Islet of Langerhans (tissue), 1 donor: ENCODE results near the gene HIVEP3.
A peak's percentile ranks its signal among the peaks of the same experiment; 100 is the strongest.
"Not testable (repeated sequence)": the region's sequence is repeated elsewhere in the genome, so short reads cannot be mapped to it uniquely, and the experiment has no call there.

Experiments used
- FAIRE-seq: peaks from one replicate; lab custom pipeline; 2011; peaks lifted over from hg19 to GRCh38; lab: Jason Lieb, UNC

HIVEP3 gene

GRCh38 chr1:41918450-41919043 is at the start of gene HIVEP3:
HIVEP3 (minus strand) TSS chr1:41918922.
- FAIRE-seq, result peak; percentile 85

- no peak for FAIRE-seq
Measured at GRCh38 chr1:41964400-41964799, 45.7 kb upstream of the HIVEP3 start.

- FAIRE-seq, result no peak
Measured at GRCh38 chr1:41963636-41964035, 44.9 kb upstream of the HIVEP3 start.

GRCh38 chr1:41958015-41958673 is 39.4 kb upstream of the HIVEP3 start:
- FAIRE-seq, result no peak

- peak; percentile 58 for FAIRE-seq
Measured at GRCh38 chr1:41957568-41957967, 38.8 kb upstream of the HIVEP3 start.

GRCh38 chr1:41955461-41956159 is 36.9 kb upstream of the HIVEP3 start:
- FAIRE-seq, result peak; percentile 70

GRCh38 chr1:41954533-41954944 is 35.8 kb upstream of the HIVEP3 start:
- no peak for FAIRE-seq

GRCh38 chr1:41953291-41953690 is 34.6 kb upstream of the HIVEP3 start:
- FAIRE-seq, result no peak

- FAIRE-seq, result no peak
Measured at GRCh38 chr1:41952208-41952607, 33.5 kb upstream of the HIVEP3 start.

- FAIRE-seq, result not testable (repeated sequence)
Measured at GRCh38 chr1:41951492-41951891, 32.8 kb upstream of the HIVEP3 start.

GRCh38 chr1:41950820-41951219 is 32.1 kb upstream of the HIVEP3 start:
- FAIRE-seq, result no peak

- not testable (repeated sequence) for FAIRE-seq
Measured at GRCh38 chr1:41945946-41946345, 27.2 kb upstream of the HIVEP3 start.

- FAIRE-seq, result no peak
Measured at GRCh38 chr1:41943717-41944116, 25.0 kb upstream of the HIVEP3 start.

GRCh38 chr1:41942278-41942677 is 23.6 kb upstream of the HIVEP3 start:
- FAIRE-seq, result no peak

GRCh38 chr1:41941381-41941780 is 22.7 kb upstream of the HIVEP3 start:
- FAIRE-seq, result no peak

GRCh38 chr1:41939194-41939593 is 20.5 kb upstream of the HIVEP3 start:
- FAIRE-seq, result no peak

GRCh38 chr1:41936107-41936506 is 17.4 kb upstream of the HIVEP3 start:
- no peak for FAIRE-seq

GRCh38 chr1:41935226-41935625 is 16.5 kb upstream of the HIVEP3 start:
- no peak for FAIRE-seq

GRCh38 chr1:41933106-41933505 is 14.4 kb upstream of the HIVEP3 start:
- FAIRE-seq, result no peak

- no peak for FAIRE-seq
Measured at GRCh38 chr1:41931578-41931977, 12.9 kb upstream of the HIVEP3 start.

- FAIRE-seq, result no peak
Measured at GRCh38 chr1:41927118-41927517, 8.4 kb upstream of the HIVEP3 start.

GRCh38 chr1:41925712-41926111 is 7.0 kb upstream of the HIVEP3 start:
- no peak for FAIRE-seq

- no peak for FAIRE-seq
Measured at GRCh38 chr1:41924911-41925310, 6.2 kb upstream of the HIVEP3 start.

GRCh38 chr1:41921271-41921670 is 2.5 kb upstream of the HIVEP3 start:
- not testable (repeated sequence) for FAIRE-seq
